GM12801 (cell line): ENCODE data around the gene MEPCE.

Experiments used
- CTCF ChIP-seq: IDR thresholded peaks from one replicate; pipeline ENCODE4 v1.5.1; 2011; ENCODE audit warnings: control low read depth; ENCODE audit not compliant: insufficient read length; ENCODE audit errors: extremely low read depth

MEPCE gene

GRCh38 chr7:100401811-100402210 lies 27.8 kb upstream of the MEPCE start:
- TF ChIP-seq CTCF, result no peak

GRCh38 chr7:100402241-100402640 lies 27.4 kb upstream of the MEPCE start:
- TF ChIP-seq CTCF, result no peak

GRCh38 chr7:100406767-100407166 lies 22.9 kb upstream of the MEPCE start:
- TF ChIP-seq CTCF, result no peak

- no peak for TF ChIP-seq CTCF
Measured at GRCh38 chr7:100407285-100408180, 22.1 kb upstream of the MEPCE start.

GRCh38 chr7:100411101-100411500 lies 18.5 kb upstream of the MEPCE start:
- no peak for TF ChIP-seq CTCF

GRCh38 chr7:100413346-100413745 lies 16.3 kb upstream of the MEPCE start:
- no peak for TF ChIP-seq CTCF

- no peak for TF ChIP-seq CTCF
Measured at GRCh38 chr7:100413889-100414288, 15.7 kb upstream of the MEPCE start.
